GM18873 (cell line): ENCODE results near the gene ZNF175.

ENCODE experiments used
- ATAC-seq: cut with Tn5 transposase; IDR thresholded peaks from one replicate; pipeline ENCODE4 v1.9.1; 2021; ENCODE audit warnings: mild to moderate bottlenecking, moderate library complexity, moderate number of reproducible peaks; ENCODE audit not compliant: unreplicated experiment, low FRiP score

The ZNF175 gene

GRCh38 chr19:51587264-51588191, 16.4 kb downstream of the ZNF175 start:
- ATAC-seq: no peak

- no peak for ATAC-seq
Measured at GRCh38 chr19:51589511-51589910, 18.4 kb downstream of the ZNF175 start.

- no peak for ATAC-seq
Measured at GRCh38 chr19:51590441-51590840, 19.4 kb downstream of the ZNF175 start.

- ATAC-seq: no peak
Measured at GRCh38 chr19:51592521-51592920, 21.4 kb downstream of the ZNF175 start.

GRCh38 chr19:51593138-51593890, 22.2 kb downstream of the ZNF175 start:
- no peak for ATAC-seq

- ATAC-seq: peak; percentile 87
Measured at GRCh38 chr19:51593969-51594773, 23.1 kb downstream of the ZNF175 start.

GRCh38 chr19:51594774-51595109, 23.7 kb downstream of the ZNF175 start:
- ATAC-seq: no peak

- no peak for ATAC-seq
Measured at GRCh38 chr19:51595190-51596175, 24.4 kb downstream of the ZNF175 start.

GRCh38 chr19:51598159-51598915, 27.3 kb downstream of the ZNF175 start:
- ATAC-seq: no peak

GRCh38 chr19:51599084-51599483, 28.0 kb downstream of the ZNF175 start:
- no peak for ATAC-seq

GRCh38 chr19:51600940-51601580, 30.0 kb downstream of the ZNF175 start:
- ATAC-seq: no peak

GRCh38 chr19:51602189-51602854, 31.2 kb downstream of the ZNF175 start:
- no peak for ATAC-seq

GRCh38 chr19:51607077-51607476, 36.0 kb downstream of the ZNF175 start:
- ATAC-seq: peak; percentile 87

GRCh38 chr19:51607920-51608562, 37.0 kb downstream of the ZNF175 start:
- no peak for ATAC-seq

GRCh38 chr19:51610576-51610975, 39.5 kb downstream of the ZNF175 start:
- no peak for ATAC-seq

GRCh38 chr19:51614789-51615188, 43.7 kb downstream of the ZNF175 start:
- ATAC-seq: no peak

- ATAC-seq: no peak
Measured at GRCh38 chr19:51615991-51616390, 44.9 kb downstream of the ZNF175 start.
